CD4-positive, alpha-beta T cell treated with Interleukin-10 for 1 hour (primary cell): ENCODE measurements around the gene ZIC1.

ENCODE experiments used
- DNase-seq: peaks from one replicate; pipeline ENCODE4 v3.0.0-alpha.2; 2020

Gene ZIC1

GRCh38 chr3:147411815-147412241 is 2.7 kb downstream of the ZIC1 start:
- DNase-seq: no peak

GRCh38 chr3:147412261-147412916 is 3.2 kb downstream of the ZIC1 start:
- no peak for DNase-seq

- DNase-seq: no peak
Observed at GRCh38 chr3:147412917-147413685, 3.9 kb downstream of the ZIC1 start.

GRCh38 chr3:147413686-147414389 is 4.7 kb downstream of the ZIC1 start:
- DNase-seq: no peak

- no peak for DNase-seq
Observed at GRCh38 chr3:147414390-147415138, 5.4 kb downstream of the ZIC1 start.

GRCh38 chr3:147415286-147415685 is 6.1 kb downstream of the ZIC1 start:
- DNase-seq: no peak

- DNase-seq: no peak
Observed at GRCh38 chr3:147415874-147416273, 6.7 kb downstream of the ZIC1 start.

GRCh38 chr3:147416931-147417330 is 7.8 kb downstream of the ZIC1 start:
- DNase-seq: no peak

GRCh38 chr3:147417551-147418295 is 8.6 kb downstream of the ZIC1 start:
- DNase-seq: no peak

GRCh38 chr3:147418371-147418781 is 9.2 kb downstream of the ZIC1 start:
- no peak for DNase-seq

GRCh38 chr3:147418808-147419701 is 9.9 kb downstream of the ZIC1 start:
- no peak for DNase-seq

- DNase-seq: no peak
Observed at GRCh38 chr3:147419781-147420224, 10.6 kb downstream of the ZIC1 start.

- DNase-seq: no peak
Observed at GRCh38 chr3:147420353-147421183, 11.4 kb downstream of the ZIC1 start.

GRCh38 chr3:147421184-147421912 is 12.2 kb downstream of the ZIC1 start:
- no peak for DNase-seq

GRCh38 chr3:147422196-147422595 is 13.0 kb downstream of the ZIC1 start:
- no peak for DNase-seq

- no peak for DNase-seq
Observed at GRCh38 chr3:147422601-147423536, 13.7 kb downstream of the ZIC1 start.

- DNase-seq: no peak
Observed at GRCh38 chr3:147423537-147423797, 14.3 kb downstream of the ZIC1 start.

- no peak for DNase-seq
Observed at GRCh38 chr3:147423798-147424580, 14.8 kb downstream of the ZIC1 start.
